Umbilical cord (tissue), 2 donors: ENCODE data around the gene ZNF799. TPM values are rescaled to one million over a fixed set of nuclear protein-coding genes. Genes with fewer than 3 reads are reported as not detected.
"Not testable (repeated sequence)": the region's sequence is repeated elsewhere in the genome, so short reads cannot be mapped to it uniquely, and the experiment has no call there.

Experiments used
- DNase-seq: peaks from one replicate; pipeline ENCODE4 v3.0.0-alpha.2; 2015; ENCODE audit warnings: low spot score
- total RNA-seq: library from RNA; depleted of rRNA; stranded (reverse); fragments of >200 nt; gene quantifications from one replicate; pipeline ENCODE4 v1.2.3, GENCODE V29; 2014; ENCODE audit warnings: low replicate concordance; ENCODE audit not compliant: insufficient read depth

The ZNF799 gene
- 10.4 TPM for total RNA-seq

DNA sequence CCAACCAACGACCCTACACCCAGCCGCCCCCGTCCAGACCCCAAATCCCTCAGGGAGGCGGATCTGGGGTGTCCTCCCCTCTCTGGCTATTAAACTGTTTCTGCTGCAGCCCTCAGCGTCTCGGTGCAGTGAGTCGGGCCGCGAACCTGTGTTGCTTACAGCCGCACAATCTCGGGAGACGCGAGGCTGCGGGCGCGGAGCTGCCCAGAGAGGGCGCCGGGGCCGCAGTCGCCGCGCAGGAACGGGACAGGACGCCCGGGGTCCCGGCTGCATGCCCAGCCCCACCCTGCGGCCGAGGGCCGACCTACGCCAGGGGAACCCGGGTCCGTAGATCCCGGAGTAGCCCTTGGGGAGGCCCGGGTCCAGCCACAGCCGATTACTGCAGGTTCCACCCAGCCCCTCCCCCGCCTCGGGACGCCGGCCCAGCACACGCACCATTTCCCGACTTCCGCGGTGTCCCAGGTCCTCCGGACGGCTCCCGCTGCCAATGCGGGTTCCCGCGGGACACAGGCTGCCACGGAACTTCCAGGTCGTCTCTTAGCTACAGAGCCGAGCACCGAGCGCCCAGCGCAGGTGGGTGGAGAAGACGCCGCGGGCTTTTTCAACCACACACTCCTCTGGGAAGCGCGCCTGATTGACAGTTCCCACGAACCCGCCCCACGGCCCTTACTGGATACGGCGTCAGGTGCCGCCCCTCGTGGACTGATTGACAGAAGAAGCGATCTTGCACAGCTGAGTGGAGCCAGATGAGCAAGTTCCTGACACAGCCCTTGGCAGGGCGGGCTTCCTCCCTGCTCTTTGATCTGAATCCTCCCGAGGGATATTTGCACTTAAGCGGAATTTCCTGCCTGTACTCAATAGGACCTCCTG lies at the start of gene ZNF799:
TSS of gene ZNF799 (minus strand) at position 639 of the 870 bp plus-strand sequence. CDS start at position 438, 201 bp downstream.
- DNase-seq: peak; percentile 99

DNA sequence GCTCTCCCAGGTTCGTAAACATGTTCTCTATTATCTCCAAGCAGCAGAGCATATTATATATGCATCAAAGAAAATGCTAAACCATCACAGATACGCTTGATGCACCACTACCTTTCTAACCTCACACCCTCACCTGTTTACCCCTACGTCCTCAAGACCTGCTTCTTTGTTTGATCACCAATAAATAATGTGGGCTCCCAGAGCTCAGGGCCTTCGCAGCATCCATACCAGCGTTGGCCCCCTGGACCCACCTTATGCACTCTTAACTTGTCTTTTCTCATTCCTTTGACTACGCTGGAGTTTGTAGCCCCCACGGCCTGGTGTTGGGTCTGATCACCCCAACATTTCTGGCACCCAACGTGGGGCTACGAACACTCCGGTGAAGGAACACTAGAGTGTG lies 49.8 kb upstream of the ZNF799 start:
- DNase-seq: no peak

DNA sequence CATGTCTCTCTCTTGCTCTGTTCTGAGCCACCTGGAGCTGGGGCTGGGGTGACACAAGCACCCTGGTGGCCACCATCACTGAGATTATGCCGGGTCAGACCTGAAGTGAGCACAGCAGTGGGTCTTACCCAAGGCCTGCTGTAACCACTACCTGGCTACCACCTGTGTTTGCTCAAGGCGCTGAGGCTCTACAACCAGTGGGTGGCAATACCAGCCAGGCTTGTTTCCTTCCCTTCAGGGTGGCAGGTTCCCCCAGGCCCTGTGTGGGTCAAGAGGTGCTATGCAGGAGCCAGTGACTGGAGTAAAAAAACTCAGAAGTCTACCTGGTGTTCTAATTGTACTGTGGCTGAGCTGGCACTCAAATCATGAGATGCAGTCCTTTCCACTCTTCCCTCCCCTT lies 47.7 kb upstream of the ZNF799 start:
- DNase-seq: no peak

DNA sequence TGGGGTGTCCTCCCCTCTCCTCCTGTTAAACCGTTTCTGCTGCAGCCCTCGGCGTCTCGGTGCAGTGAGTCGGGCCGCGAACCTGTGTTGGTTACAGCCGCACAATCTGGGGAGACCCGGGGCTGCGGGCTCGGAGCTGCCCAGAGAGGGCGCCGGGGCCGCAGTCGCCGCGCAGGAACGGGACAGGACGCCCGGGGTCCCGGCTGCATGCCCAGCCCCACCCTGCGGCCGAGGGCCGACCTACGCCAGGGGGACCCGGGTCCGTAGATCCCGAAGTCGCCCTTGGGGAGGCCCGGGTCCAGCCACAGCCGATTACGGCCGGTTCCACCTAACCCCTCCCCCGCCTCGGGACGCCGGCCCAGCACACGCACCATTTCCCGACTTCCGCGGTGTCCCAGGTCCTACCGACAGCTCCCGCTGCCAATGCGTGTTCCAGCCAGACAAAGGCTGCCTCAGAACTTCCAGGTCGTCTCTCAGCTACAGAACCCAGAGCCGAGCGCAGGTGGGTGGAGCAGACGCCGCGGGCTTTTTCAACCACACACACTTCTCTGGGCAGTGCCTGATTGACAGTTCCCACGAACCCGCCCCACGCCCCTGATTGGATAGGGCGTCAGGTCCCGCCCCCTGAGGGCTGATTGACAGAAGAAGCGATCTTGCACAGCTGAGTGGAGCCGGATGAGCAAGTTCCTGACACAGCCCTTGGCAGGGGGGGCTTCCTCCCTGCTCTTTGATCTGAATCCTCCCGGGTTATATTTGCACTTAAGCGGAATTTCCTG lies 39.7 kb upstream of the ZNF799 start, which contains the start of gene ZNF443:
TSS of gene ZNF443 (minus strand) at position 481 of the 776 bp plus-strand sequence. CDS start at position 374, 107 bp downstream.
- peak; percentile 99 for DNase-seq

DNA sequence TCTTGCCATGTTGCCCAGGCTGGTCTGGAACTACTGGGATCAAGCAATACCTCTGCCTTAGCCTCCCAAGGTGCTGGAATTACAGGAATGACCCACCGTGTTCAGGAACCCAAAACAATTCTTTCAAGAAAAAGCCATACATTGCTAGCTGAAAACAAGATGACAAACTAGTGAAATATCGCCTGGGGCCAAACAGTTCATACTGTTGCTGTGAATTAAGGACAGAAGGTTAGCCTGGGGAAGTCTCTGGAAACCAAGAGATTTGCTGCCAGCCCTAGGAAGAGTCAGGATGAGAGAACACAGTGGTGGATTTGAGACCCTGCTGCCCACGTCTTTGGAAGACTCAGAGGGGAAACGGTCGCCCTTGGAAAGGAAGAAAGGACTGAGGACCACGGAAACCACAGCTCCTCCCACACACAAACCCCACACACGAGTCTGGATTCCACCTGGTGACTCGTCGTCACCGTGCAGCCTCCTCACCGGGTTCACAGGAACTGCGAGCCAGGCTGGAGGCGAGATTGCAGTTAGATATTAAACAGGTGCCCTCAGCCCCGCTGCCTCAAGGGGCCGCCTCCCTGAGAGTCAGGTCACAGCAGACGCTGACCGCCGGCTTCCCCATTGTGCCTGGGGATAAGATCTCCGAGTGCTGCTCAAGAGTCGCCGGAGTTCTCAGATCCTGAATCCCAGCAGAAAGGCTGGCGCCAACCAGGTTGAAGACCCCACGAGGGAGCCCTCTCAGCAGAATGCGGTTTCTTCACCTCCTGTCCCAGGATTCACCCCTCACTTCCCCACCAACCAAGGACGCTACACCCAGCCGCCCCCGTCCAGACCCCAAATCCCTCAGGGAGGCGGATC lies 38.8 kb upstream of the ZNF799 start:
- DNase-seq: peak; percentile 2

DNA sequence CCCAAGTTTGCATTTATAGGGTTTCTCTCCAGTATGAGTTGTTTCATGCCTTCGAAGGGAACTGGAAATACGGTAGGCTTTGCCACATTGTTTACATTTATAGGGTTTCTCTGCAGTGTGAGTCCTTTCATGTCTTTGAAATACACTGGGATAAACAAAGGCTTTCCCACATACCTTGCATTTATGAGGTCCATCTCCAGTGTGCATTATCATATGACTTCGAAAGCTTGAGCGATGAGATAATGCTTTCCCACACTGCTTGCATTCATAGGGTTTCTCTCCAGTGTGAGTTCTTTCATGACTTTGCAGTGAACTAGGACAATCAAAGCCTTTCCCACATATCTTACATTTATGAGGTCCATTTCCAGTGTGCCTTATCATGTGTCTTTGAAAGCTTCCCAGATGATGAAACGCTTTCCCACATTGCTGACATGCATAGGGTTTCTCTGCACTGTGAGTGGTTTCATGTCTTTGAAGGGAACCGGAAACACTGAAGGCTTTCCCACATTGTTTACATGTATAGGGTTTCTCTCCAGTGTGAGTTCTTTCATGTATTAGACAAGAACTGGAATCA lies 29.7 kb upstream of the ZNF799 start:
- not testable (repeated sequence) for DNase-seq

DNA sequence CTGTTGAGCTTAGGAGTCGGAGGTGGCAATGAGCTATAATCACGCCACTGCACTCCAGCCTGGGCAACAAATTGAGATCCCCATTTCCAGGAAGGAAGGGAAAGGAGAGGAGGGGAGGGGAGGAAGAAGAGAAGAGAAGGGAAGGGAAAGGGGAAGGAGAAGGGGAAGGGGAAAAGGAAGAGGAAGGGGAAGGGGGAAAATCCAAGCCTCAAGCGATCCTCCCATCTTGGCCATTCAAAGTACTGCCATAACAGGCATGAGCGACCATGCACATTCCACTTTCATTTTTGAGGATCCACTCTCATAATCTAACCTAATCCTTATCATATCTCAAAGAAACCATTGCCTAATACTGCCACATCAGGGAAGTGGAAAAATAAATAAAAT lies 24.8 kb upstream of the ZNF799 start:
- no peak for DNase-seq

DNA sequence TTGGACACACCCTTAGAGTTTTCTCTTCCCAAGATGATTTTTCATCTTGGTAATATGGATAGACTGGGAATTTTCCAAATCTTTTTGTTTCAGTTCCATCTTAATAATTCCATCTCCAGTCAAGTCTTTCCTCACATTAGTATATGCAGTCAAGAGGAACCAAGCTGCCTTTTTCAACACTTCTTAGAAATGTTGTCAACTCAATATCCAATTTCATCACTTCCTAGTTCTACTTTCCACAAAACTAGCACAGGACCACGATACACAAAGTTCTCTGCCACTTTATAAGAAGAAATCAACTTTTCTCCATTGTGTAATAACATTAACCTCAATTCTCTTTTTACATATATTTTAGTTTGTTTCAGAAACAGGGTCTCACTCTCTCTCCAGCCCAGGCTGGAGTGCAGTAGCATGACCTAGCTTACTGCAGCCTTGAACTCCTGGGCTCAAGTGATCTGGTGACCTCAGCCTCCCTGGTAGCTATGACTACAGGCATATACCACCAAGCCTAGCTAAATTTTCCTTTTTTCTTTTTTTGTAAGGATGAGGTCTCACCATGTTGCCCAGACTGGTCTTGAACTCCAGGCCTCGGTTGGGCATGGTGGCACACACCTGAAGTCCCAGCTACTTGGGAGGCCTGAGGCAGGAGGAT lies 24.3 kb upstream of the ZNF799 start:
- DNase-seq: no peak

DNA sequence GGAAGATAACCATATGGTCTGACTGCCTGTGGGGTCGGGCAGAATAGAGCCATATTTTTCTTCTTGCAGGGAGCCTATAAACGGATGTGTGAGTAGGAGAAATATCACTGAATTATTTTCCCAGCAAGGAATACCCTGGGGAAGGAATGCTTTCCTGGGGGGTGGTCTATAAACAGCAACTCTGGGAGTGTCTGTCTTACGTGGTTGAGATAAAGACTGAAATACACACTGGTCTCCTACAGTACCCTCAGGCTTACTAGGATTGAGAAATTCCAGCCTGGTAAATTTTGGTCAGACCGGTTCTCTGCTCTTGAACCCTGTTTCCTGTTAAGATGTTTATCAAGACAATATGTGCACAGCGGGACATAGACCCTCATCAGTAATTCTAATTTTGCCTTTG lies 16.2 kb upstream of the ZNF799 start:
- DNase-seq: not testable (repeated sequence)

DNA sequence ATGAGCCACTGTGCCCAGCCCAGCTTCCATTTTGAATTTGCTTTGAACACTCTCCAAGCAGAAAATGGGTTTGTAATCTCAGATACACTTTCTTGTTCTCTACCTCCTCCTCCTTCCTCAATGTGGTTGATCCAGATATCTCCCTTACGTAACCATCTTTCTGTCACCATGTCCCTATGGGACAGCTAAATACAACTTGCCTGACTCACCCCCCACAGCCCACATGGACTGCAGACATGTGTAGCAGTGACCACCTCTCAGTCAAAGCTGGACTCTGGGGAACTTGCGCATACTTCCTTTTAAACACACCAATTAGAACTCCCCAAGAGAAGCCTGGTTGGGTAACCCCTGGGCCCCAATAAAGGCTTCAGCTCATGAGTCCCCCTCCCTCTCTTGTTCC lies 10.8 kb upstream of the ZNF799 start:
- DNase-seq: no peak

DNA sequence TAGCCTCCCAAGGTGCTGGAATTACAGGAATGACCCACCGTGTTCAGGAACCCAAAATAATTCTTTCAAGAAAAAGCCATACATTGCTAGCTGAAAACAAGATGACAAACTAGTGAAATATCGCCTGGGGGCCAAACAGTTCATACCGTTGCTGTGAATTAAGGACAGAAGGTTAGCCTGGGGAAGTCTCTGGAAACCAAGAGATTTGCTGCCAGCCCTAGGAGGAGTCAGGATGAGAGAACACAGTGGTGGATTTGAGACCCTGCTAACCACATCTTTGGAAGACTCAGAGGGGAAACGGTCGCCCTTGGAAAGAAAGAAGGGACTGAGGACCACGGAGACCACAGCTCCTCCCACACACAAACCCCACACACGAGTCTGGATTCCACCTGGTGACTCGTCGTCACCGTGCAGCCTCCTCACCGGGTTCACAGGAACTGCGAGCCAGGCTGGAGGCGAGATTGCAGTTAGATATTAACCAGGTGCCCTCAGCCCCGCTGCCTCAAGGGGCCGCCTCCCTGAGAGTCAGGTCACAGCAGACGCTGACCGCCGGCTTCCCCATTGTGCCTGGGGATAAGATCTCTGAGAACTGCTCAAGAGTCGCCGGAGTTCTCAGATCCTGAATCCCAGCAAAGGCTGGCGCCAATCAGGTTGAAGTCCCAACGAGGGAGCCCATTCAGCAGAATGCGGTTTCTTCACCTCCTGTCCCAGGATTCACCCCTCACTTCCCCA lies 1.0 kb downstream of the ZNF799 start:
- peak; percentile 5 for DNase-seq

DNA sequence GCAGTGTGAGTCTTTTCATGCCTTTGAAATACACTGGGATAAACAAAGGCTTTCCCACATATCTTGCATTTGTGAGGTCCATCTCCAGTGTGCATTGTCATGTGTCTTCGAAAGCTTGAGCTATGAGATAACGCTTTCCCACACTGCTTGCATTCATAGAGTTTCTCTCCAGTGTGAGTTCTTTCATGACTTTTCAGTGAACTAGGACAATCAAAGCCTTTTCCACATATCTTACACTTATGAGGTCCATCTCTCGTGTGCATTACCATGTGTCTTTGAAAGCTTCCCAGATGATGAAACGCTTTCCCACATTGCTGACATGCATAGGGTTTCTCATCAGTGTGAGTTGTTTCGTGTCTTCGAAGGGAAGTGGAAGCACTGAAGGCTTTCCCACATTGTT lies 9.9 kb downstream of the ZNF799 start:
- DNase-seq: not testable (repeated sequence)

DNA sequence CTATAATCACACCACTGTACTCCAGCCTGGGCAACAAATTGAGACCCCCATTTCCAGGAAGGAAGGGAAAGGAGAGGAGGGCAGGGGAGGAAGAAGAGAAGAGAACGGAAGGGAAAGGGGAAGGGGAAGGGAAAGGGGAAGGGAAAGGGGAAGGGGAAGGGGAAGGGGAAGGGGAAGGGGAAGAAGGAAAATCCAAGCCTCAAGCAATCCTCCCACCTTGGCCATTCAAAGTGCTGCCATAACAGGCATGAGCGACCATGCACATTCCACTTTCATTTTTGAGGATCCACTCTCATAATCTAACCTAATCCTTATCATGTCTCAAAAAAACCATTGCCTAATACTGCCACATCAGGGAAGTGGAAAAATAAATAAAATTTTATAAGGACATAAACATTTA lies 14.7 kb downstream of the ZNF799 start:
- not testable (repeated sequence) for DNase-seq

DNA sequence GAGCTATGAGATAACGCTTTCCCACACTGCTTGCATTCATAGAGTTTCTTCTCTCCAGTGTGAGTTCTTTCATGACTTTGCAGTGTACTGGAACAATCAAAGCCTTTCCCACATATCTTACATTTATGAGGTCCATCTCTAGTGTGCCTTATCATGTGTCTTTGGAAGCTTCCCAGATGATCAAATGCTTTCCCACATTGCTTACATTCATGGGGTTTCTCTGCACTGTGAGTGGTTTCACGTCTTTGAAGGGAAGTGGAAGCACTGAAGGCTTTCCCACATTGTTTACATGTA lies 20.7 kb downstream of the ZNF799 start:
- no peak for DNase-seq

DNA sequence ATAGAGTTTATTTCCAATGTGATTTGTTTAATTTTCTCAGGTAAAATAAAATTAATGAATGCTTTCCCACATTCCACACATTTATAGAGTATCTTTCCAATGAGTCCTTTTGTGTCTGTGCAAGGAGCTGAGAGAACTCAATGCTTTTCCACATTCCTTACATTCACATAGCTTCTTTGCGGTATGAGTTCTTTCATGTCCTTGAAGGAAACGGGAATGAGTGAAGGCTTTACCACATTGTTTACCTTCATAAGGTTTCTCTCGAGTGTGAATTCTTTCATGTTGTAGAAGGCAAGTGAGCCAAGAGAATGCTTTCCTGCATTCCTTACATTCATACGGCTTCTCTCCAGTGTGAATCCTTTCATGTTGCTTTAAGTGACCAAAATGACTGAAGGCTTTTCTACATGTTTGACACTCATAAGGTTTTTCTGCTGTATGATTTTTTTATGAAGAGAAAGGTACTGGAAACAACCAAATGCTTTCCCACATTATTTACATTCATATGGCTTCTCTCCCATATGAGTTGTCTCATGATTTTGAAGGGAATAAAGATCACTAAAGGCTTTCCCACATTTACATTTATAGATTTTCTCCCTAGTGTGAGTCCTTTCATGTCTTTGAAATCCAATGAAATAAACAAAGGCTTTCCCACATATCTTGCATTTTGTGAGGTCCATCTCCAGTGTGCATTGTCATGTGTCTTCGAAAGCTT lies 21.2 kb downstream of the ZNF799 start:
- no peak for DNase-seq

DNA sequence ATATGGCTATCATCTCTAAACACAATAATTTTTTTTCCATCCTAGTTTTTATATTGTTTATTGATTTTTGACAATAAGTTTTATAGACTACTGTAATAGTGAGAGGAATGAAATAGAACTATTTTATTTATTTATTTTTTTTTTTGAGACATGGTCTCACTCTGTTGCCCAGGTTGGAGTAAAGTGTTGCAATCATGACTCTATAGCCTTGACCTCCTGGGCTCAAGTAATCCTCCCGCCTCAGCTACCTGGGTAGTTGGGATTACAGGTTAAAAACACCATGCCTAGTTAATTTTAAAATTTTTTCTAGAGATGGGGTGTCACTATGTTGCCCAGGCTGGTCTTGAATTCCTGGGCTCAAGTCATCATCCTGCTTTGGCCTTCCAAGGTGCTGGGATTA lies 27.0 kb downstream of the ZNF799 start:
- DNase-seq: no peak

DNA sequence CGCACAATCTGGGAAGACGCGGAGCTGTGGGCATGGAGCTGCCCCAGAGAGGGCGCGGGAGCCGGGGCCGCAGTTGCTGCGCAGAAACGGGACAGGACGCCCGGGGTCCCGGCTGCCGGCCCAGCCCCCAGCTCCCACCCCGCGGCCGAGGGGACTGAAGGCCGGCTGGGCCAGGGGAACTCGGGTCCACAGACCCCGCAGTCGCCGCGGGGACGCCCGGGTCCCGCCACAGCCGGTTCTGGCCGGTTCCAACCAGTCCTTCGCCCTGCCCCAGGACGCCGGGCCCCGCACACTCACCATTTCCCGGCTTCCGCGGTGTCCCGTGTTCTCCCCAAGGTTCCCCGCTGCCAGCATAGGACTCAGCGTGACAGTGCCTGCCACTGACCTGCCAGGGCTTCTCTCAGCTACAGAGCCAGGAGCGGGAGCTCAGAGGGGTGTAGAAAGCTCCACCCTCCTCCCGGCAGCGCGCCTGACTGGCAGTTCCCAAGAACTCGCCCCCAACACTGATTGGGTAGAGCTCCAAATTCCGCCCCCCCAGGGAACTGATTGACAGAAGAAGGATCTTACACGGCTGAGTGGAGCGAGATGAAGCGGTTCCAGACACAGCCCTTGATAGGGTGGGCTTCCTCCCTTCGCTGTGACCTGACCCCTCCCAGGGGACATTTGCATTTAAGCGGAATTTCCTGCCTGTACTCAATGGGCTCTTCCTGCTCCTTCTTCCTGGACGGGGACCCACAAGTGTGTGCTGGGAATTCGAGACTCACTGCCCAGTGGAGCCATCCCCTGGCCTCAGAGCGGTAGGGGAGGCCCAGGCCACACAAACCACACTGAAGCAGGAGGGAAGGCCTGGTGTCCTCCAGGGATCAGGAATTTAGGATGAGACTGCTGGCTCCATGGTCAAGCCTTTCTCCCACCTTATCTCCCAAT lies 35.6 kb downstream of the ZNF799 start, which contains the start of gene ZNF442:
TSS of gene ZNF442 (minus strand) at position 448 of the 927 bp plus-strand sequence. CDS start 2,052 bp downstream, outside the sequence.
- peak; percentile 99 for DNase-seq
